H1 (cell line): ENCODE results near the gene FAM8A1. TPM values are rescaled to one million over a fixed set of nuclear protein-coding genes. Genes with fewer than 3 reads are reported as not detected.

Experiments used
- CTCF ChIA-PET: fragments of 300-600 bp; sonication (Branson Sonifier 250); formaldehyde crosslinking; loops from one replicate; lab custom pipeline; 2021; ENCODE audit not compliant: partially characterized antibody; lab: Charles Lee
- POLR2A ChIA-PET: fragments of 300-600 bp; sonication (Branson Sonifier 250); formaldehyde crosslinking; loops from one replicate; lab custom pipeline; 2021; ENCODE audit warnings: inconsistent platforms; ENCODE audit not compliant: partially characterized antibody; lab: Charles Lee
- DNase-seq, 2 experiments: peaks; one replicate each; pipeline versions ENCODE4 v3.0.0 to v3.0.0-alpha.2; 2010 to 2022; ENCODE audit warnings: low spot score in 2 of 2, low read depth in 1 of 2, mixed read lengths in 1 of 2
- FAIRE-seq: peaks from 2 replicates; lab custom pipeline; 2011; peaks lifted over from hg19 to GRCh38; lab: Jason Lieb, UNC
- H2AFZ ChIP-seq: 2 replicates; pipeline ENCODE4 v1.8.1; 2012; ENCODE audit warnings: low read length, inconsistent platforms
- H2AK5ac ChIP-seq: 2 replicates; pipeline ENCODE4 v1.6.1; 2013; ENCODE audit warnings: low read depth, low read length
- H2BK120ac ChIP-seq: replicated peaks from 2 replicates; pipeline ENCODE3; 2013; ENCODE audit warnings: low read depth, low read length, inconsistent platforms
- H2BK12ac ChIP-seq: 2 replicates; pipeline ENCODE4 v1.6.1; 2013; ENCODE audit warnings: low read depth, low read length
- H2BK15ac ChIP-seq: 2 replicates; pipeline ENCODE4 v1.6.1; 2013; ENCODE audit warnings: low read length
- H2BK20ac ChIP-seq: 2 replicates; pipeline ENCODE4 v1.6.1; 2013; ENCODE audit warnings: low read length
- H2BK5ac ChIP-seq: 2 replicates; pipeline ENCODE4 v1.6.1; 2013; ENCODE audit warnings: low read depth, low read length
- H3K14ac ChIP-seq: 2 replicates; pipeline ENCODE4 v1.6.1; 2013; ENCODE audit warnings: inconsistent platforms; ENCODE audit not compliant: insufficient read length
- H3K18ac ChIP-seq: 2 replicates; pipeline ENCODE4 v1.6.1; 2013; ENCODE audit warnings: low read length; ENCODE audit errors: extremely low read depth
- H3K23ac ChIP-seq: 2 replicates; pipeline ENCODE4 v1.6.1; 2013; ENCODE audit warnings: inconsistent platforms; ENCODE audit not compliant: insufficient read length
- H3K23me2 ChIP-seq: 2 replicates; pipeline ENCODE4 v1.6.1; 2013; ENCODE audit warnings: low read depth, low read length
- H3K27ac ChIP-seq: 2 replicates; pipeline ENCODE4 v1.6.1; 2011; ENCODE audit warnings: low read depth, low read length, inconsistent platforms
- H3K27me3 ChIP-seq, 4 experiments: replicated peaks in 1 of 4; 1 replicate in 1 of 4; 2 replicates in 3 of 4; pipeline versions ENCODE4 v1.6.1 to v1.8.1; 2011 to 2013; ENCODE audit warnings: low read length in 3 of 4, mild to moderate bottlenecking in 3 of 4, inconsistent platforms in 2 of 4, mixed read lengths in 2 of 4, moderate library complexity in 1 of 4; ENCODE audit not compliant: control insufficient read depth in 3 of 4, insufficient read depth in 3 of 4; ENCODE audit errors: extremely low read depth in 1 of 4
- H3K36me3 ChIP-seq, 4 experiments: 2 replicates each; pipeline versions ENCODE4 v1.6.1 to v1.8.1; 2011 to 2013; ENCODE audit warnings: mild to moderate bottlenecking in 4 of 4, low read length in 3 of 4, moderate library complexity in 2 of 4, control low read depth in 1 of 4, inconsistent platforms in 1 of 4; ENCODE audit not compliant: insufficient read depth in 4 of 4, control insufficient read depth in 2 of 4
- H3K4ac ChIP-seq: replicated peaks from 2 replicates; pipeline ENCODE3; 2013; ENCODE audit warnings: low read length, low read depth, mixed read lengths, inconsistent platforms; ENCODE audit not compliant: insufficient read length
- H3K4me1 ChIP-seq, 4 experiments: replicated peaks in 1 of 4; 1 replicate in 1 of 4; 2 replicates in 3 of 4; pipeline versions ENCODE4 v1.6.1 to v1.8.1; 2011 to 2013; ENCODE audit warnings: low read length in 3 of 4, inconsistent platforms in 2 of 4, mixed read lengths in 1 of 4; ENCODE audit not compliant: insufficient read depth in 4 of 4, control insufficient read depth in 3 of 4
- H3K4me2 ChIP-seq, 2 experiments: 2 replicates each; pipeline versions ENCODE4 v1.6.1 to v1.8.1; 2011 to 2013; ENCODE audit warnings: low read depth in 2 of 2, low read length in 2 of 2, control low read depth in 1 of 2, inconsistent platforms in 1 of 2, mild to moderate bottlenecking in 1 of 2; ENCODE audit not compliant: insufficient read depth in 1 of 2
- H3K4me3 ChIP-seq, 4 experiments: fragments of 200-600, 300-600 bp in 1 of 4; sonication (generic), shearing (Covaris generic), sonication (Bioruptor Twin) in 1 of 4; 2 replicates each; pipeline versions ENCODE4 v1.5.1 to v1.8.1; 2011 to 2016; ENCODE audit warnings: low read length in 4 of 4, low read depth in 3 of 4, control low read depth in 2 of 4, inconsistent platforms in 2 of 4, mild to moderate bottlenecking in 2 of 4, mixed read lengths in 1 of 4, moderate library complexity in 1 of 4; ENCODE audit not compliant: insufficient read depth in 2 of 4; ENCODE audit errors: extremely low read depth in 1 of 4
- H3K56ac ChIP-seq: replicated peaks from 2 replicates; pipeline ENCODE3; 2013; ENCODE audit warnings: low read depth, mild to moderate bottlenecking, mixed read lengths, low read length, inconsistent platforms; ENCODE audit not compliant: insufficient read length
- H3K79me1 ChIP-seq: 2 replicates; pipeline ENCODE4 v1.6.1; 2013; ENCODE audit warnings: low read depth, low read length, control low read depth
- H3K79me2 ChIP-seq, 2 experiments: 2 replicates each; pipeline versions ENCODE4 v1.6.1 to v1.8.1; 2012 to 2013; ENCODE audit warnings: low read length in 2 of 2, mild to moderate bottlenecking in 2 of 2, inconsistent platforms in 1 of 2; ENCODE audit not compliant: insufficient read depth in 2 of 2, control insufficient read depth in 1 of 2
- H3K9ac ChIP-seq, 4 experiments: replicated peaks in 1 of 4; 1 replicate in 1 of 4; 2 replicates in 3 of 4; pipeline versions ENCODE4 v1.6.1 to v1.8.1; 2011 to 2013; ENCODE audit warnings: low read depth in 3 of 4, low read length in 3 of 4, control low read depth in 2 of 4, mild to moderate bottlenecking in 2 of 4, moderate library complexity in 2 of 4, inconsistent platforms in 1 of 4; ENCODE audit errors: extremely low read depth in 1 of 4
- H3K9me3 ChIP-seq, 2 experiments: 2 replicates each; pipeline versions ENCODE4 v1.6.1 to v1.8.1; 2012 to 2013; ENCODE audit warnings: mild to moderate bottlenecking in 2 of 2, moderate library complexity in 2 of 2, control low read depth in 1 of 2, inconsistent platforms in 1 of 2, low read depth in 1 of 2, low read length in 1 of 2, mixed read lengths in 1 of 2; ENCODE audit not compliant: insufficient read depth in 2 of 2
- H4K20me1 ChIP-seq, 2 experiments: replicated peaks in 1 of 2; 2 replicates each; pipeline versions ENCODE3 to v1.8.1; 2011 to 2013; ENCODE audit warnings: inconsistent platforms in 2 of 2, low read length in 2 of 2, mild to moderate bottlenecking in 1 of 2; ENCODE audit not compliant: insufficient read depth in 2 of 2, control insufficient read depth in 1 of 2
- H4K5ac ChIP-seq: 2 replicates; pipeline ENCODE4 v1.6.1; 2013; ENCODE audit warnings: low read length, low read depth, mixed read lengths, inconsistent platforms; ENCODE audit not compliant: insufficient read length
- H4K8ac ChIP-seq: 2 replicates; pipeline ENCODE4 v1.8.0; 2013; ENCODE audit warnings: mild to moderate bottlenecking, moderate library complexity, low read length, inconsistent platforms; ENCODE audit not compliant: insufficient read depth; ENCODE audit errors: extremely low read depth
- H4K91ac ChIP-seq: replicated peaks from 2 replicates; pipeline ENCODE3; 2013; ENCODE audit warnings: low read length, mixed read lengths, inconsistent platforms; ENCODE audit not compliant: insufficient read length
- FOSL1 ChIP-seq: IDR thresholded peaks from 2 replicates; pipeline ENCODE4 v1.6.1; 2011; ENCODE audit warnings: mild to moderate bottlenecking, low read depth, low read length, moderate library complexity; ENCODE audit not compliant: insufficient read depth
- GTF2F1 ChIP-seq: IDR thresholded peaks from 2 replicates; pipeline ENCODE4 v1.6.1; 2012; ENCODE audit warnings: low read depth, low read length, improper control_type of control experiment, borderline replicate concordance
- KDM1A ChIP-seq: fragments of 200-600, 300-600 bp; sonication (generic); IDR thresholded peaks from 2 replicates; pipeline ENCODE4 v1.7.1; 2016; ENCODE audit warnings: mild to moderate bottlenecking, low read length, borderline replicate concordance
- KDM4A ChIP-seq: IDR thresholded peaks from one replicate; pipeline ENCODE4 v1.7.1; 2012; ENCODE audit warnings: low read depth, mild to moderate bottlenecking, moderate library complexity, low read length, inconsistent platforms; ENCODE audit not compliant: severe bottlenecking
- RBBP5 ChIP-seq: IDR thresholded peaks from 2 replicates; pipeline ENCODE4 v1.7.1; 2012; ENCODE audit warnings: low read depth, mild to moderate bottlenecking, inconsistent platforms, low read length, moderate library complexity, borderline replicate concordance
- SIN3A ChIP-seq, 2 experiments: IDR thresholded peaks in 1 of 2; conservative IDR thresholded peaks in 1 of 2; 2 replicates each; pipeline ENCODE4 v1.6.1; 2011 to 2012; ENCODE audit warnings: low read length in 2 of 2, improper control_type of control experiment in 1 of 2, low read depth in 1 of 2, mild to moderate bottlenecking in 1 of 2
- SIX5 ChIP-seq: IDR thresholded peaks from 2 replicates; pipeline ENCODE4 v1.6.1; 2011; ENCODE audit warnings: mild to moderate bottlenecking, low read depth, low read length
- SP2 ChIP-seq: IDR thresholded peaks from 2 replicates; pipeline ENCODE4 v1.6.1; 2012; ENCODE audit warnings: mild to moderate bottlenecking, low read length, inconsistent platforms
- WGBS, 2 experiments: shearing (Covaris generic) in 1 of 2; methylation state at CpG; one replicate each; pipeline versions ENCODE4 v1.1.6 to v1.1.7; 2013 to 2015; ENCODE audit warnings: low lambda C conversion rate in 2 of 2, mixed read lengths in 2 of 2, inconsistent platforms in 1 of 2, low coverage in 1 of 2, missing lambda C conversion rate in 1 of 2; ENCODE audit not compliant: insufficient replicate concordance in 2 of 2, insufficient coverage in 1 of 2, insufficient read length in 1 of 2; ENCODE audit errors: extremely low coverage in 1 of 2, missing lambda C conversion rate in 1 of 2; 5-methylcytosine and 5-hydroxymethylcytosine counted together
- polyA plus RNA-seq, 7 experiments: library from polyadenylated mRNA; depleted of rRNA in 3 of 7; stranded (reverse) in 5 of 7; unstranded in 2 of 7; fragments of >200 nt in 5 of 7; fragments of 200-250 nt in 2 of 7; gene quantifications; 1 replicate in 5 of 7; 2 replicates in 1 of 7; 4 replicates in 1 of 7; pipeline versions ENCODE4 v1.2.1 to v1.2.3, GENCODE V29; 2011 to 2013; ENCODE audit warnings: missing spikeins in 2 of 7, mixed read lengths in 2 of 7
- total RNA-seq: library from RNA; stranded (reverse); fragmentation: NEBNext Ultra II Directional; extraction: Animal tissue kit (Norgen Biotek cat#: 25700); gene quantifications from 2 replicates; pipeline ENCODE4 v1.2.1, GENCODE V29; 2021

Gene FAM8A1
- total and polyA plus RNA-seq, 2 of the 8 experiments (the other 6 are each of a cell fraction or from before 2014, with no cell fraction given), result 3.4 to 9.2 TPM

DNA sequence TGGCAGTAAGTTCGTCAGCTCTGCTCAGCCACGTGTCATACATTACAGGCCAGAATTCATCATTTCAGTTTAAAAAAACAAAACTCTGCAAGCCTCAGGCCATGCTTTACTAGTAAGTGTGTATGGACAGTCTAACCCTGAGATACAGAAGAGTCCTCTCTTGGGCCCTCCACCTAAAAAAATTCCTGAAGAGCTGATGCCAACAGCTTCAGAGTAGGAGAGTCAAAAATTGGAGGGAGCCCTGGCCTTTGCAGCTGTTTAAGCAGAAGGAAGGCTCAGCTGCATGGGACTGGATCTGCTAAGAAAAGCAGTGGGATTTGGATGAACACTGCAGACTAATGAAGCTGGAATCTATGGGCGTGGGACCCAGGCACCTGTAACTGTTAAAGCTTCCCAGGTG is 47.2 kb upstream of the FAM8A1 start:
- FAIRE-seq, result no peak
- Histone ChIP-seq H3K23ac (no peak overlapping the region), H3K9ac (no peak overlapping the region), H3K14ac (no peak overlapping the region), H3K56ac (no peak overlapping the region), H3K4me2 (no peak overlapping the region), H3K18ac (no peak overlapping the region), H2BK12ac (no peak overlapping the region), H3K4me1 (no peaks in the 10 kb centered on the region), H4K5ac (no peak overlapping the region), H3K27ac (no peak overlapping the region), H2BK120ac (no peak overlapping the region), H4K8ac (no peak overlapping the region), H4K20me1 (no peaks in the 10 kb centered on the region), H2AK5ac (no peak overlapping the region), H4K91ac (no peak overlapping the region), H3K36me3 (peaks cover 0 to 3% (median under 1%) of the 10 kb centered on the region in 4 experiments; a peak in 3 of 8 replicates), H3K9me3 (no peaks in the 10 kb centered on the region), H3K4me3 (no peak overlapping the region)
- POLR2A ChIA-PET, result no interaction called here
- TF ChIP-seq SP2, result no peak
- TF ChIP-seq GTF2F1, result no peak
- no peak for TF ChIP-seq SIX5
- TF ChIP-seq SIN3A (conservative IDR thresholded peaks at IDR 0.05 in 1 of 2, IDR thresholded peaks at IDR 0.05 in 1 of 2; ENCODE audit: low read depth in 1 of 2, low read length in 2 of 2), result no peak
- no peak for TF ChIP-seq RBBP5
- TF ChIP-seq KDM1A, result no peak
- no peak for TF ChIP-seq FOSL1
- no peak for TF ChIP-seq KDM4A
- TF ChIP-seq, all 59 proteins: peak for 0
- Histone ChIP-seq H2BK5ac (no peak overlapping the region), H3K79me2 (no peaks in the 10 kb centered on the region), H2AFZ (no peak overlapping the region), H3K4ac (no peak overlapping the region), H3K23me2 (no peaks in the 10 kb centered on the region), H2BK15ac (no peak overlapping the region), H3K79me1 (no peaks in the 10 kb centered on the region), H3K27me3 (no peaks in the 10 kb centered on the region), H2BK20ac (no peak overlapping the region)
- no peak for DNase-seq
- CTCF ChIA-PET, result interaction anchor here (0.8 to 1.6 kb wide), 5 partner anchors 8 to 353 kb away, joined by 3 to 8 read pairs (median 3); no protein-coding TSS in a partner anchor
- 91% methylated on average over 3 of the region's 3 CpGs; no CpG with 5 or more reads in 1 of the 2 experiments for WGBS, 2 experiments
